ENCODE results near the gene CERS6.
"Not testable (repeated sequence)": the region's sequence is repeated elsewhere in the genome, so short reads cannot be mapped to it uniquely, and the experiment has no call there.

CERS6 gene

DNA sequence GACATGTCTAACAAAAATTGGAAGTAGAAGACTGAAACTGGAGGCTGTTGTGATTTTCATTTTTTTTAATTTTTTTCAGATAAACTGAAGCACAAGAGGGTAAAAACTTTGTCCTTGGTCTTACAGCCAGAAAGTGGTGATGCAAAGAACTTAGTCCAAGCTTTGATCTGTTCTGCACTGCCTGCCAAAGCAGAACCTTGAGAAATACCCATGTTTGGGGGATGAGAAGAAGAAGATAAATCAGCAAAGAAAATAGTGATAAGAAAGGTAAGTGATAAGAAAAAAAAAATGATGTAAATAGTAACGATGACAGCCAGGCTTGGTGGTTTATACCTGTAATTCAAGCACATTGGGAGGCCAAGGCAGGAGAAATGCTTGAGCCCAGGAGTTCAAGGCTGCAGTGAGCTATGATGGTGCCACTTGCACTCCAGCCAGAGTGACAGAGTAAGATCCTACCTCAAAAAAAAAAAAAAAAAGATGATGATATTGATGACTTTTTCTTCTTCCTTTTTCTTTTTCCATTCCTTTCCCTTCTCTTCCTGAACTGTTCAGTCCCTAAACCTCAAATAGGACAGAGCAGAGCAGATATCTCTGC is 331.8 kb downstream of the CERS6 start:
- DNase-seq, result no peak

GRCh38 chr2:168789776-168790175 is 333.7 kb downstream of the CERS6 start:
- DNase-seq, result no peak

GRCh38 chr2:168790226-168790902 is 334.3 kb downstream of the CERS6 start:
- no peak for DNase-seq

DNA sequence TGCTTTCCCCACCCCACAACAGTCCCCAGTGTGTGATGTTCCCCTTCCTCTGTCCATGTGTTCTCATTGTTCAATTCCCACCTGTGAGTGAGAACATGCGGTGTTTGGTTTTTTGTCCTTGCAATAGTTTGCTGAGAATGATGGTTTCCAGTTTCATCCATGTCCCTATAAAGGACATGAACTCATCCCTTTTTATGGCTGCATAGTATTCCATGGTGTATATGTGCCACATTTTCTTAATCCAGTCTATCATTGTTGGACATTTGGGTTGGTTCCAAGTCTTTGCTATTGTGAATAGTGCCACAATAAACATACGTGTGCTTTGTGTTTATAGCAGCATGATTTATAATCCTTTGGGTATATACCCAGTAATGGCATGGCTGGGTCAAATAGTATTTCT is 335.1 kb downstream of the CERS6 start:
- not testable (repeated sequence) for DNase-seq

GRCh38 chr2:168793596-168793995 is 337.5 kb downstream of the CERS6 start:
- DNase-seq, result no peak

DNA sequence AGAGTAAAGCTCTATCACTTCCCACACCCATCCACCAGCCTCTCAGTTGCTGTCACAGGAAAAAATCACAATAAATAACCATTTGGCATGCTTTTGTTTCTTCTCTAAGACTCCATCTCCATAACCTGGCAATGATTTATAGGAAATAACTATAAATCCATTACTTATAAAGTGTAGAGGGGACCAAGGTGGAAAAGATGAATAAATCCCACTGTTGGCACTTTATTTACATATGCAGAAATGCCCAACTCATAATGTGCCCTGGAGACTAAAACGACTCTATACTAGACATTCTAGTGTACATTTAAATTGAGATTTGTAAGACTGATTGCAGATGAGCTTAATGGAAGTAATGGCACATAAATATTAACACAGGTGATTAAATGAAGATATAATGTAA is 338.9 kb downstream of the CERS6 start:
- DNase-seq, result no peak

DNA sequence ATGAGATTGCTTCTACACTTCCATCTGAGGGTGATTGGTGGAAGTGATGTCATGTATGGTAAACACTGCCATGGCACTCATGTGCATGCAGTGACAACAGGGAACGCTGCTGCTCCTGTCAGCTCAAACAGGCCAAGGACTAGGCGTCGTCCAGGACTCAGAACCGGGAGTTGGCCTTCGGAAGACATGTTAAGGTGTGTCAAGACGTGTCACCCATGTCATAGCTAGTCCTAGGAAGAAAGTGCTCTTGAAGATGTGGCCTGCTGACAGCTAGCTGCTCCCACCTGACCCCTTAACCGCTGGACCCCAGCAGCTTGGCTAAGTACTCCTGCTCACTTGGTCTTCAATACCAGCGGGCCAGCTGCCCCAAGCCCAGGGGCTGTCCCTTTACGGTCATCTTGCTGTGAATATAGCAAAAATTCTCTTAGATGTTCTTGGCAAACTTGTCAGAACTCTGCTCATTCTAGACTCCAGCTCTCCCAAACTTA is 340.1 kb downstream of the CERS6 start:
- DNase-seq, result no peak

- no peak for DNase-seq
These were observed 340.7 kb downstream of the CERS6 start for GRCh38 chr2:168796583-168797285.

GRCh38 chr2:168797286-168797655 is 341.2 kb downstream of the CERS6 start:
- DNase-seq, result no peak

GRCh38 chr2:168798076-168798887 is 342.2 kb downstream of the CERS6 start:
- no peak for DNase-seq

DNA sequence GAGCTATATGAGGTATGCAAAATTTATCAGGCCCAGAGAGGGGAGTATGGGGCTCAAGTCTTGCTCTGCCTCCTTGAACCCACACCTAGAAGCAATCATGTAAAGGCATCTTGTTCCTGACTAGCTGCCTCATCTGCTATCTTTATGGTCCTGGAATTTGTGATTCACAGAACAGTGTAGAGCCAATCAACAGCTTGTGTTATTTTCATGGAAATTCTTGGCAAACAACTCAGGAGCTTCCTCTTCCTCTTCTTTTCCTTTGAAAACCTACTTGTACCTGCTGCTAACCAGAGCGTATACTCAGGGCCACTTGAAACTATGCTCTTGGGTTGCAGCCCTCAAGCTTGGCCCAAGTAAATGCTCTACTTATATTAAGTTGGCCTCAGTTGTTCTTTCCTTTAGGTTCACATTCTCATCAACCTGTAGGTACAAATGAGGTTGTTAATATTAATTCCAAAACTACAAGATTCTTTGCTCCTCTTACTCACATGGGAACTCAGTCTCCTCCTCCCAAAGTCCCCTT is 342.9 kb downstream of the CERS6 start:
- no peak for DNase-seq

- DNase-seq, result no peak
These were observed 345.4 kb downstream of the CERS6 start for GRCh38 chr2:168801471-168801870.

DNA sequence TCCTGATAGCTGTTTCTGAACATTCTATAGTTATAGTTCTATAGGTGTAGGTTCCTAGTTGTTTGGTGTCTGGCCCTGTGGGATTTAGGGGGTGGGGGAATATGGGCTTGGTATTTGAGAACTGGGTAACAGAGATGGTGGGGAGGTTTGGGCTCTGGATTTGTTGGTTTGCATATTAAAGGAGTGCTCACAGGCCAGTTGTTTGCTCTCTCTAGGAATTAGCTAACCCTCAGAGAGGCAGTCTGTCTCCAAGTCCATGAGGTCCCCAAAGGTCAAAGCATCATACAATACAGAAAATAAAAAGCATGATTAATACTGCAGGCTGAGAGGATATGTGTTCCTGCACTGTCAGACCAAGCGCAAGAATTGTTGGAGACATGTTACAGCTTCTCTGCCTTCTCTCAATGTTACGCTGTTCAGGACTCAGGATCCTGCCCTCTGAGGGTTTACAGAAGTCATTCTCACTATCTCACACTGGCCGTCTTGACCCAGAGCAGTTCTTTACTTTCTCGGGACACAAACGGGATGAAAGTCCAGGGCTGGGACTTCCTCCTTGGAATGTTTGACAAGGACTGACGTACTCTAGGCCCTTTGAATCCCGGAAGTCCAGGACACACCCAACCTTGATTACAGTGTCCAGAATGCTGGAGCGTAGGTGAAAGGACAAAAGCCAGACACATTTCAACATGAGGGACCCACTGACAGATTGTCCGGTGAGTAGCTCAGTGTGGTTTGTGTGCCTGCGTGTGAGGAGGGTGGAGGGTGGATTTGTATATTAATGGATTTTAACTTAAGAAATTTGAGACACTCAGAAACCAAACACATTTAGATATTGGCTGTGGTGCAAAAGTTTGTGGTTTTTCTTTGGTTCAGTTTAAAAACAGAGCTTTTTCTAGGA is 346.1 kb downstream of the CERS6 start, which contains the start of gene NOSTRIN:
NOSTRIN (plus strand) TSS at position 677 of the 898 bp plus-strand sequence; CDS start at position 687, 10 bp downstream.
- no peak for DNase-seq

DNA sequence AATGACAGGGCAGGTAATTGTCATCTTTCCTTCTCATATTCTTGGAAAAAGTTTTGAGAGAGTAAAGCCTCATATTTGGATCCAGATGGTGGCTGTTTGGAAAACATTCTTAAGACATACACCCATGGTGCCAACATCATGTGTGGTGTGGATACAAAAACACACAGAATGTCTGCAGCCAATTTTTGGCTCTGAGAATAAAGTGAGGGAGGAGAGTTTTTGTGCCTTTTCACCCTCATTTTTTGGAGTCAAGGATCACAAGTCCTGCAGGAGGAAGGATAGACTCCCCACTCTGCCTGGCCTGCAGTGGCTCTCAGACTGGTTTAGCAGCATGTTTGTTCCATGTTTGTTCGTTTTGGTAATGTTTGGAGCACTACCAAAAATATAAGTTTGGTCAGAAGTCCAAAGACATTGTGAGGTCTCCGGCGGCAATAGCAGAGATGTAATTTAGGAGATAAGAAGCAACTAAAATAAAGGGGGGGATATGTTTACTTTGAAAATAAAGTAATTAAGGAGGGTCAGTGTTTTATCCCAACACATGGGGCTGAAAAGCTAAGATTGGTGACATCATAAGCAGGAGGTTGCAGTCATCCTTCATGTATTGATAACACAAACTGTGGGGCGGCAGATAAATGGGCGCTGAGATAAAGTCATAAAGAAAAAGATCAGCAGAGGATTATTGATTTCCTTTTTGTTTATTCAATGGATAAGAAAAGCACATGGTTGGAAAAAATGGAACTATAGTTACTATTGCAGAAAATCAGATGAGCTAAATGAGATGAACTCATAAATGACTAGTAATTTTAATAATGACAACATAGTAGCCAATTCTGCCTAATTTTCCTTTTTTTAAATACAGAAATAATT is 347.0 kb downstream of the CERS6 start:
- no peak for DNase-seq

DNA sequence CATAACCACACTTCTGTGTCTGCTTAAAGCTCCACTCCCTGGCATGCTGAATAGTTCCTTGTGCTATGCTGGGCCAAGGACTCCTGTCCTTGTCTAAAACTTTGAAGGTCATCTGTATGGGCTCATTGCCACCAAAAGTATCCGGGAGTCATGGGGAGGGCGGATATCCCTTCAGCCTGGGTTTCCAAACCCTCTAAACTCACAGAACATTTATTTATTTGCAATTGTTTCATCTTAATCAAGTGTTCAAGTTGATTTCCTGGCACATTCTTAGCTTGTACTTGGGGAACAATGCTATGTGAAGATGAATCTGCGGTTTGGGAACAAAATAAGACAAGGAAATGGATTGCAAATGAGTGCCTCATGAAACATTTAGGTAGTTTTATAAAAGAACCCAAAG is 348.1 kb downstream of the CERS6 start:
- DNase-seq, result no peak

- no peak for DNase-seq
These were observed 349.5 kb downstream of the CERS6 start for GRCh38 chr2:168805615-168806014.

DNA sequence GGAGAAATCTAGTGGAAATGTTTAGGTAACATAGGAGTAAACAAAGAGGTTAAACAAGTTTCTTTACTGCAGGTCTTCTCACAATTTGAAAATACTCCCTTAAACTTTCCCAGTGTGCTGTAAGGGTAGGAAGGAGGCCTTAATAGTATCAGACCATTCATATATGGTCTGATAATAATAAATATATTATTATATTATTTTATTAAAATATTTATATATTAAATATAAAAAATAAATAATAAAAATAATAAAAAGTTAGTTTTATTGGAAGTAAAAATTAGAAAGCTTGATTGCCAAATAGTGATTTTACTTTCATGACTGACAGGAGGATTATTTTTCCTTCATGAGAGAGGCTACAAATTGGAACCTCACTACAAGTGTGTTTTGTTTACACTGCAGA is 353.5 kb downstream of the CERS6 start:
- no peak for DNase-seq

DNA sequence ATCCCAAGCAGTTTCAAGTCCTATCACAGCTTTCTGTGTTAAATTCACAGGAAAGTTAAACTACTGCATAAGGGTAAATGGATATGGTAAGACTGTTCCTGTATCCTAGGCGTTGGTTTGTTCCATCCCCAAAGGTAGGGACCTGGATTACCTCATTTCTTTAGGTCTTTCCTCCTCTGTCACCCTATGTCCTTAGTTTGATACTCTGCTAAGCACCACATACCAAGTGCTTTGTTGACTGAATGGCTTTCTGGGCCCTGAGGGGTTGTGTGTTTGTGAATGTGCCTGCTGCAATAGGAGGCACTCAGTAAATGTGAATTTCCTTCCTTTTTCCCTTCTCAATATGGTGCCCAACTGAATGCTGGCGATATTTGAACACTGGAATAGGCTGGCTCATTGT is 354.2 kb downstream of the CERS6 start:
- DNase-seq, result no peak

DNA sequence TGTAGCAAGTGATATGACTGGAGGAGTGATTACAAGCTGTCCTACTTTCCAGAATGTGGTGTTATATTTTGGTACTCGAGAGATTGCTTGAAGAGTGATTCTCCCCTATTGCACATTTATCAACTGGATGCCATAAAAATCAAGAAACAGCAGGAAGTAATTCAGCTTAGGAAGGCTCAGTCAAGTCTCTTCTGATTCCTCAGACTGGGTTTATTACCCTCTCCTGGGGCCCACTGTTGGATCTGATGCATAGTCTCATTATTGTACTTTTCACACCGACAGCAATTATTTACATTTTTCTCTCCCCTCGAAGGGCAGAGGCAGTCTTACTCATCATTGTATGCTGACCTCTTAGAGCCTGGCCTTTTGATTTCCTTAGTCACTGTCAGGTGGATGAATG is 355.6 kb downstream of the CERS6 start:
- DNase-seq, result no peak

DNA sequence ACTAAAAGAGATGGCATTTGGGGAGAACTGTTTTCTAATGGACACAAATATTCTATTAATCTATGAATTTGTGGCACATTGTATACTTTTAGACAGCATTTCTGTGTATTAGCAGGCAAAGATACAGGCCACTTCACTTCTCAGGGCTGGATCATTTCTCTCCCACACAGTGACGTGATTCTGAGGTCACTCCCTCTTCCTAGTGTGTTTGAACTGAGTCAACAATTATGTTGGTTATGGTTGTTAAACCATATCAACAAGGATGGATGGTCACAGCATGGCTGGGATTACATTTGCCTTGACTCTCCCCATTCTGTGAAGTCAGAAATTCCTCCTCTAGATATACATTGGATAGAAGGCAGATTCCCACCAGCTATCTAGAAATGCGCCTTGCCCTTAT is 358.0 kb downstream of the CERS6 start:
- DNase-seq, result no peak

All from stimulated activated CD4-positive, alpha-beta T cell treated with anti-CD3 and anti-CD28 coated beads, Interleukin-4, amount 100 ng/mL, for 24 hours (primary cell).